ENCODE data around the gene ERICH4. TPM values are rescaled to one million over a fixed set of nuclear protein-coding genes. Genes with fewer than 3 reads are reported as not detected.
"Not testable (repeated sequence)": the region's sequence is repeated elsewhere in the genome, so short reads cannot be mapped to it uniquely, and the experiment has no call there.

ERICH4 gene
- total RNA-seq, 1 experiment from 2014 or later: not detected

DNA sequence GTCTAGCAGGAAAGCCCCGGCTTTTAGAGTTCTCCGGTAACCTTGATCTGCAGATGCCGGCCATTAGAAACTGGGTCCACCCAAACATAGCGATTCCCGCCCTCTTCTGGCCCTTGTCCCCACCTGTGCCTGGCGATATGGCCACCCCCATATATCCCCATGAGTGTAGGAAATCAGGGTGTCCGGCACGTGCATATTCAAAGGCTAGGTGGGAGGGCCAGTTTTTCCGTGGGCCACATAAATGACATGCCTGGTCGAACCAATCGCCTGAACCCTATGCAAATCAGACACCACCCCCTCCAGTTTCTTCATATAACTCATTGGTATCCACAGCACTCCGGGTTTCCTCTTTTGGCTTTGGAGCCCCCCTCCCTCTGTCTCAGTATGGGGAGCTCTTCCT, 37.4 kb downstream of the ERICH4 start:
- Mint-ChIP-seq H3K36me3 (ENCODE audit: insufficient read depth, unreplicated experiment) (no peaks in the 10 kb centered on the region), H3K27me3 (ENCODE audit: unreplicated experiment) (peaks cover 100% of the 10 kb centered on the region), H3K9me3 (ENCODE audit: low read depth, unreplicated experiment) (no peaks in the 10 kb centered on the region), H3K4me1 (ENCODE audit: low read depth, unreplicated experiment) (no peaks in the 10 kb centered on the region), H3K4me3 (ENCODE audit: low read depth, unreplicated experiment) (no peak overlapping the region), H3K27ac (ENCODE audit: unreplicated experiment) (no peak overlapping the region)
- DNase-seq: no peak
- CTCF ChIA-PET: no interaction called here
- BruUV-seq (replicated peaks): no TSS peak
- TF ChIP-seq, protein P1, sequence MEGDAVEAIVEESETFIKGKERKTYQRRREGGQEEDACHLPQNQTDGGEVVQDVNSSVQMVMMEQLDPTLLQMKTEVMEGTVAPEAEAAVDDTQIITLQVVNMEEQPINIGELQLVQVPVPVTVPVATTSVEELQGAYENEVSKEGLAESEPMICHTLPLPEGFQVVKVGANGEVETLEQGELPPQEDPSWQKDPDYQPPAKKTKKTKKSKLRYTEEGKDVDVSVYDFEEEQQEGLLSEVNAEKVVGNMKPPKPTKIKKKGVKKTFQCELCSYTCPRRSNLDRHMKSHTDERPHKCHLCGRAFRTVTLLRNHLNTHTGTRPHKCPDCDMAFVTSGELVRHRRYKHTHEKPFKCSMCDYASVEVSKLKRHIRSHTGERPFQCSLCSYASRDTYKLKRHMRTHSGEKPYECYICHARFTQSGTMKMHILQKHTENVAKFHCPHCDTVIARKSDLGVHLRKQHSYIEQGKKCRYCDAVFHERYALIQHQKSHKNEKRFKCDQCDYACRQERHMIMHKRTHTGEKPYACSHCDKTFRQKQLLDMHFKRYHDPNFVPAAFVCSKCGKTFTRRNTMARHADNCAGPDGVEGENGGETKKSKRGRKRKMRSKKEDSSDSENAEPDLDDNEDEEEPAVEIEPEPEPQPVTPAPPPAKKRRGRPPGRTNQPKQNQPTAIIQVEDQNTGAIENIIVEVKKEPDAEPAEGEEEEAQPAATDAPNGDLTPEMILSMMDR (IDR thresholded peaks at IDR 0.05; ENCODE audit: unreplicated experiment): no peak
- intact Hi-C loops (cut with micrococcal nuclease; ENCODE audit: unreplicated experiment): no loop called here

DNA sequence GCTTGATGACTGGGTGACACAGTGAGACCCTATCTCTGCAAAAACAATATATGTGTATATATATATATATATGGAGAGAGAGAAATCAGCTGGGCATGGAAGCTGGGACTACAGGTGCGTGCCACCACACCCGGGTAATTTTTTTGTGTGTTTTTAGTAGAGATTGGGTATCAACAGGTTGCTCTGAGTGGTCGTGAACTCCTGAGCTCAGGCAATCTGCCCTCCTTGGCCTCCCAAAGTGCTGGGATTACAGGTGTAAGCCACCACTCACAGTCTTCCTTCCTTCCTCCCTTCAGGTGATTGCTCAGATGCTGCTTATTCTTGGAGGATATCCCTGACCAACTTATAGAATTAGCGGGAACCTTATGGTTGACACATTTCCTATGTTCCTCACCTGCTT, 41.9 kb downstream of the ERICH4 start:
- DNase-seq: no peak
- no peaks in the 10 kb centered on the region for H3K4me1 Mint-ChIP-seq (ENCODE audit: low read depth, unreplicated experiment)
- intact Hi-C loops (cut with micrococcal nuclease; ENCODE audit: unreplicated experiment): no loop called here
- H3K27ac Mint-ChIP-seq (ENCODE audit: unreplicated experiment): no peak overlapping the region
- BruUV-seq (replicated peaks): no TSS peak
- peaks cover 100% of the 10 kb centered on the region for H3K27me3 Mint-ChIP-seq (ENCODE audit: unreplicated experiment)
- H3K9me3 Mint-ChIP-seq (ENCODE audit: low read depth, unreplicated experiment): peaks cover 2% of the 10 kb centered on the region
- H3K36me3 Mint-ChIP-seq (ENCODE audit: insufficient read depth, unreplicated experiment): no peaks in the 10 kb centered on the region
- TF ChIP-seq, protein P1 (IDR thresholded peaks at IDR 0.05; ENCODE audit: unreplicated experiment): no peak
- H3K4me3 Mint-ChIP-seq (ENCODE audit: low read depth, unreplicated experiment): no peak overlapping the region
- CTCF ChIA-PET: no interaction called here

DNA sequence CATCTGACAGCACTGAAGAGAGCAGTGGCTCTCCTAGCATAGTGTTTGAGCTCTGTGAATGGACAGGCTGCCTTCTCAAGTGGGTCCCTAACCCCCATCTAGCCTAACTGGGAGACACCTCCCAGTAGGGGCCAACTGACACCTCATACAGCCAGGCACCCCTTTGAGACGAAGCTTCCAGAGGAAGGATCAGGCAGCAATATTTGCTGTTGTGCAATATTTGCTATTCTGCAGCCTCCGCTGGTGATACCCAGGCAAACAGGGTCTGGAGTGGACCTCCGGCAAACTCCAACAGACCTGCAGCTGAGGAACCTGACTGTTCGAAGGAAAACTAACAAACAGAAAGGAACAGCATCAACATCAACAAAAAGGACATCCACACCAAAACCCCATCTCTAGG, 44.0 kb downstream of the ERICH4 start:
- intact Hi-C loops (cut with micrococcal nuclease; ENCODE audit: unreplicated experiment): not testable (repeated sequence)

DNA sequence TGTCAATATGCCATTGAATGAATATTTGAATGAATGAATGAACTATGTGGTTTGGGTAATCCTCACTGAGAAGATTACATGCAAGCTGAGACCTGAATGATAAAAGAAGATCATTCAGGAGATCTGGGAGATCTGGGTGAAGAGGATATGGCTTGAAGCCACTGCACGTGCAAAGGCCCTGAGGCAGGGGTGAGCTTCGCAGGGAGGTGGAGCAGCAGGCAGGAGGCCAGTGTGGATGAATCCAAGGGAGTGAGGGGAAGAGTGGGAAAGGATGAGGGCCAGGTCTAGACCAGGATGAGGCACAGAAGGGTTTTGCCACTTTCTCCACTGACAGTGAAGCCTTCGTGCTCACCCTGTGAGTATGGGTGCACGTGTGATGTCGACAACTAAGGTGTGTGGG, 49.9 kb downstream of the ERICH4 start:
- Mint-ChIP-seq H3K4me3 (ENCODE audit: low read depth, unreplicated experiment) (no peak overlapping the region), H3K4me1 (ENCODE audit: low read depth, unreplicated experiment) (no peaks in the 10 kb centered on the region), H3K36me3 (ENCODE audit: insufficient read depth, unreplicated experiment) (no peaks in the 10 kb centered on the region), H3K27me3 (ENCODE audit: unreplicated experiment) (peaks cover 63% of the 10 kb centered on the region), H3K27ac (ENCODE audit: unreplicated experiment) (no peak overlapping the region), H3K9me3 (ENCODE audit: low read depth, unreplicated experiment) (no peaks in the 10 kb centered on the region)
- no TSS peak for BruUV-seq (replicated peaks)
- no peak for DNase-seq
- TF ChIP-seq, protein P1 (IDR thresholded peaks at IDR 0.05; ENCODE audit: unreplicated experiment): no peak
- CTCF ChIA-PET: interaction anchor here (0.6 kb wide), 1 partner anchor 93 kb away, joined by 4 read pairs; no protein-coding TSS in a partner anchor
- intact Hi-C loops (cut with micrococcal nuclease; ENCODE audit: unreplicated experiment): no loop called here

More for the DNA sequence above, 44.0 kb downstream of the ERICH4 start:
- CTCF ChIA-PET; BruUV-seq (replicated peaks); H3K4me3 Mint-ChIP-seq (ENCODE audit: low read depth, unreplicated experiment); H3K36me3 Mint-ChIP-seq (ENCODE audit: insufficient read depth, unreplicated experiment); H3K27ac Mint-ChIP-seq (ENCODE audit: unreplicated experiment); H3K4me1 Mint-ChIP-seq (ENCODE audit: low read depth, unreplicated experiment); DNase-seq; H3K9me3 Mint-ChIP-seq (ENCODE audit: low read depth, unreplicated experiment): not testable (repeated sequence)
- peaks cover 79% of the 10 kb centered on the region for H3K27me3 Mint-ChIP-seq (ENCODE audit: unreplicated experiment)

Other genes with a start within 250 kb of the ERICH4 start
- 4.9 and 8.9 TPM in 2 replicates for gene CYP2S1, start 249.9 kb upstream of the ERICH4 start, total RNA-seq (2022)
- 107 and 118 TPM in 2 replicates for gene AXL, start 223.9 kb upstream of the ERICH4 start, total RNA-seq (2022)
- 320 and 370 TPM in 2 replicates for gene HNRNPUL1, start 178.8 kb upstream of the ERICH4 start, total RNA-seq (2022)
- gene CCDC97, start 133.0 kb upstream of the ERICH4 start, total RNA-seq (2022): 45.8 and 48.0 TPM in 2 replicates
- gene TGFB1, start 89.2 kb upstream of the ERICH4 start, total RNA-seq (2022): 39.2 and 42.0 TPM in 2 replicates
- 6.4 and 8.5 TPM in 2 replicates for gene B9D2, start 79.0 kb upstream of the ERICH4 start, total RNA-seq (2022)
- gene TMEM91, start 66.6 kb upstream of the ERICH4 start, total RNA-seq (2022): 3.9 and 5.0 TPM in 2 replicates
- 44.7 and 49.5 TPM in 2 replicates for gene EXOSC5, start 45.8 kb upstream of the ERICH4 start, total RNA-seq (2022)
- gene BCKDHA, start 45.3 kb upstream of the ERICH4 start, total RNA-seq (2022): 19.8 and 25.2 TPM in 2 replicates
- 0.19 TPM in 1 of 2 replicates, not detected in the other for gene B3GNT8, start 15.8 kb upstream of the ERICH4 start, total RNA-seq (2022)
- 50.5 and 50.8 TPM in 2 replicates for gene DMAC2, start 3.2 kb upstream of the ERICH4 start, total RNA-seq (2022)
- gene CEACAM21, start 133.0 kb downstream of the ERICH4 start, total RNA-seq (2022): not detected in 2 replicates
- not detected in 2 replicates for gene CEACAM4, start 183.9 kb downstream of the ERICH4 start, total RNA-seq (2022)
- gene CEACAM7, start 245.1 kb downstream of the ERICH4 start, total RNA-seq (2022): 5.9 and 9.0 TPM in 2 replicates

Measured in Calu3 (cell line).